ENCODE results near the gene PCDHGC5.
A peak's percentile ranks its signal among the peaks of the same experiment; 100 is the strongest.

PCDHGC5 gene

DNA sequence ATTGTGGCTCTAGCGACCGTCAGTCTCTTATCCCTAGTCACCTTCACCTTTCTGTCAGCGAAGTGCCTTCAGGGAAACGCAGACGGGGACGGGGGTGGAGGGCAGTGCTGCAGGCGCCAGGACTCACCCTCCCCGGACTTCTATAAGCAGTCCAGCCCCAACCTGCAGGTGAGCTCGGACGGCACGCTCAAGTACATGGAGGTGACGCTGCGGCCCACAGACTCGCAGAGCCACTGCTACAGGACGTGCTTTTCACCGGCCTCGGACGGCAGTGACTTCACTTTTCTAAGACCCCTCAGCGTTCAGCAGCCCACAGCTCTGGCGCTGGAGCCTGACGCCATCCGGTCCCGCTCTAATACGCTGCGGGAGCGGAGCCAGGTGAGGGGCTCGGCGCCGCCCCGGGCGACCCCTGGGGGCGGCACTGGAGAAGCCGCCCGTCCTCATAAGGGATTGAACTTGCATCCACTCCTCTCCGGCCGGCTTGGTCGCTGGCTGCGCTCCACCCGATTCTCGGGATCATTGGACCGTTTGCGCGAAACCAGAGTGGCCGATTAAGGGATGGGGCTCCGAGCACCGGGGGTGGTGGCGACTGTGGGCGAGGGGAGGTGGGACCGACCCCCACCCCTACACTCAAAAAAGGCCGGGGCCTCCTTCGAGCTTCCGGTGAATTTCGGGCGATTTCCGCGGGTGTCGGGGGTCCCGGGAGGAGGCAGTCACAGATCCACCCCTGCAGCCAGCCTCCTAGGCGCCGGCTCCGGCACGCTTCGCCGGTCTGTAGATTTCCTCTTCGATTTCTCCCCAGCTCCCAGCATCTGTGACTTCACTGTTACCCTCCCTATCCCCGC, 2.7 kb downstream of the PCDHGC5 start:
- no peak for DNase-seq

DNA sequence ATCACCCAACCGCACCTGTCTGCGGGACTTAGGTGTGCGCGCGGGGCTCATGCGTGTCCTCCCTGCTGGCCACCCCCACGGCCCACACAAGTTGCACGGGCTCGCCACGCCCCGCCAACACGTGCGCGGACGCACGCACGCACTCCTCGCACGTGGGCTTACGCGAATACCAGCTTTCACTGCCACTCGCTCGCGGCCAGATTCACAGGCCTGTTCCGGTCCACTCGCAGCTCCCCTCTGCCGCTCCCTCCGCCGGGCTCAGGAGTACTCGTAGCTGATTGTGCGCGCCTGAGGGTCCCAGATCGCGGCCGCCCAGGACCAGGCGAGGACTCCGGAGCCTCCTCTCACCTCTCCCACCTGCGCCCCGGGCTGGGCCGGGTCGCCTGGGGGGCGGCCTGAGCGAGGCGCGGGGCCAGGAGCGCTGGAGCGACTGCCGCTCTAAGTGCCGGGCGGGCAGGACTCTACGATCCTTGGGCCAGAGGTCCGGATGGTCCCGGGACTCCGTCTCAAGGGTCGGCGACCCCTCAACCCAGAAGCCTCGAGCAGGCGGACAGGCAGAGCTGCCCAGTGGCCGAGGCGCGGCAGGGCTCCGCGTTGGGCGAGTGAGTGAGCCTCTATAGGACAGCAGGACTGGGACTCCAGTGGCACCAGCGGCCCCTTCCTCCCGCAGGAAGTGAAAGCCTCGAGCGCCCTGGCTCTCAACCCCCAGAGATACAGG, 3.4 kb downstream of the PCDHGC5 start:
- DNase-seq, result no peak

DNA sequence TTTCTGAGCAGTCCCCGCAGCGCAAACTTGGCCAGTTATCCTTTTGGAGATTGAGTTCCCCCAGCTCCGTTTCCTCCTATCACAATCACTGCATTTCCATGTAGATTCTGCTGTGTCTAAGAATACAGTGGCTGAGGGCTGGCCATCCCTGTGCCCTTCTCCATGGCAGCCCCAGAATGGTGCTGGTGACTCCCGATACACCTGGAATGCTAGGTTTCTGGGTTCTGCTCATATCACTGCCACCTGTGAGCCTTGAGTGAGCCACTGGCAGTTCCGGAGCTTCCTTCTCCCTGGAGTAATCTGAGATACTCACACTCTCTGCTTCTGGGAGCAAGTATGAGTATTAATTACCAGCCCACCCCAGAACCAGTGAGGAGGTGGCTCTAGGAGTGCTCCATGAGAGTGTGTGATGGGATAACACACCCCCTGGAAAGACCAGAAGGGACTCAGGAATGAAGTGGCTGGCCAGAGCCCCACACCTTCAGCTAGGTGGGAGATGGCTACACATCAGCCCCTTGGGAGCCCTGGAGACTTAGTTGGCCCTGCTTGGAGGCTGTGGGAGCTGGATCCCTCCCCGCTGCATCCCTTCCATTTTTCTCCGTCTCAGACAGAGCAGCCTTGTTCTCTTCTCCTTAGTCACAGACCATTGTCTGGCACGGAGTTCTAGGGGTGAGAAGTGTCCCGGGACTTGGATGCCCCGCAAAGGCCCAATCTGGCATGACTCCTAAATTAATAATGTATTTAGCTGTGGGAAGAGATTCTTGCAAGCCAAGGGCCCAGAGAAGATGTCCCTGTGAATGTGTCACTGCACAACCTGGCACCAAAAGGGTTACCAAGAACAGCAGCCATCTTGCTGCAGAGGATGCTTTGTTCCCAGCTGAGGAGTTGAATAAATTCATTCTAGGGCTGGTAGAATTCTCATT, 4.9 kb downstream of the PCDHGC5 start:
- DNase-seq, result no peak

DNA sequence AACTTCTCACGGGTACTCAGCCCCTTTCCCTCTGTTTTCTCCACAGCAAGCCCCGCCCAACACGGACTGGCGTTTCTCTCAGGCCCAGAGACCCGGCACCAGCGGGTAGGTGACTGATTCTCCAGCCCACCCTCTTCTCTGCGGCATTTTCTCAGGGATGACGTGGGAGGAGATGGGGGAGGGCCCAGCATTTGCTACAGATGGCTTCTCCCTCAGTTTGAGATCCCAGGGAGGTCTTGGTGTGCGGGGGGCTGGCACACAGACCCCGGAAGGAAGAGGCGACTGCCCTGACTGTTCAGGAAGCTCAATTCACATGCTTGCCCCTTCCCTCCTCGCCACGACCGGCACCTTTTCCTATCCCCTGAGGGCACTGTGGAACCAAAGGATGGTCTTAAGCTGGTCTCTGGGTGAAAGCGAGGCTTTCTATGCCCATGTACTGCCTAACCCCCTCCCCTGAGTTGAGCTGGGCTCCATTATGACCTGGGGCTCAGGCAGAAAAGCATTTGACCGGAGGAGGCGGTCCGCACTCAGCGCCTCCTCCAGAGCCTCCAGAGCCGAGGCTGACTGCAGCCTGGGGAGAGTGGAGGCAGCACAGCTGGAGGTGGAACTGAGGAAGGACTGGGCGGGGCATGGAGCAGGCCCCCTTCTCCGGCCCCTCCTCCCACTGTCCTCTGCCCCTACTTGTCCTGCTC, 6.0 kb downstream of the PCDHGC5 start:
- DNase-seq, result no peak

DNA sequence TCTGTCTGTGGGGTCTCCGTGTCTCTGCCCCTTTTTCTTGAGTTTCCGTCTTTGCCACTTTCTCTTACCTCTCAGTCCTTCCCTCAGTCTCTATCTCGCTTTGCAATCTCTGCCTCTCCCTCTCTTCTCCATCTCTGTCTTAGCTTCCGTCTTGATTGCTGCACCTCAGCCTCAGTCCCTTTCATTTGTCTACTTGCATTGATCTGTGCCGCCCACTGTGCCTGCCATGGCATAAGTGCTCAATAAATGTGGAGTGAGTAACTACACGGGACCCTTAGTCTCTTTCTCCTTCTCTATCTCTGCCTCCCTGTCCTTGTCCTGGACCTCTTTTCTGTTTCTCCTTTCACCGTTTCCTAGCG, 6.6 kb downstream of the PCDHGC5 start:
- no peak for DNase-seq

DNA sequence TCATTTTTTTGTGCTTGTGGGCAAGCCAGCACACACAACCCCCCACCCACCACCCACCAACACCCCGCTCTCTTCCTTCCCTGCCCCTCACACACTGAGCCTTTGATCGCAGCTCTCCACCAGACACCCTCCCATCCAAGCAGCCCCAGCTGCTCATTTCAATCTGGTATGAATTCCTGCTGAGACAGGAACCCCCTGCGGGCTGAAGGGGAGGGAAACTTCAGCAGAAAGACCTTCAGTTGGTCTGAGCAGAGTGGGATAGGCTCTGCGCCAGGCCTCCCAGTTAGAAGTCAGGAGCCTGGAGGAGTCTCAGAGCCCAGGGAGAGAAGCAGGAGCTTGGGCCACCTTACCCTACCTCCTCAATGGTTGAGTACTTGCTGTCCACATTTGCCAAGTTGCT, 7.2 kb downstream of the PCDHGC5 start:
- DNase-seq, result no peak

DNA sequence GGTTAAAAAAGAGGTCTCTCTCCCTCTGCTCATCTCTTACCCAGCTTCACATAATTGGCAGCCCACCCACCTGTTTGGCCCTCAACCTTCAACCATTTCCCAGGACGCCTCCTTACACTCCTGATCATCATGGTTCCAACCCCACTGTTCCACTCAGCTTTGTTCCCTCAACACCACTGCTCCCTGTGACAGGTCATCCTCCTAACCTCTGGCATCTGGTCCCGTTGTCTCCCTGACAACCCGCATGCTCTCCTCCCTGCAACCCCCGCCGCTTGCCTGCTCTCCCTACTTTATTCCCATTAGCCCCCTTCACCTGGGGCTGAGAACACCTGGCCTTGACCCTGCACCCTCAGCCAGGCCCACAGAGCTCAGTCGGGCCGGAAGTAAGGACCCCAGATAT, 12.9 kb downstream of the PCDHGC5 start:
- DNase-seq, result no peak

DNA sequence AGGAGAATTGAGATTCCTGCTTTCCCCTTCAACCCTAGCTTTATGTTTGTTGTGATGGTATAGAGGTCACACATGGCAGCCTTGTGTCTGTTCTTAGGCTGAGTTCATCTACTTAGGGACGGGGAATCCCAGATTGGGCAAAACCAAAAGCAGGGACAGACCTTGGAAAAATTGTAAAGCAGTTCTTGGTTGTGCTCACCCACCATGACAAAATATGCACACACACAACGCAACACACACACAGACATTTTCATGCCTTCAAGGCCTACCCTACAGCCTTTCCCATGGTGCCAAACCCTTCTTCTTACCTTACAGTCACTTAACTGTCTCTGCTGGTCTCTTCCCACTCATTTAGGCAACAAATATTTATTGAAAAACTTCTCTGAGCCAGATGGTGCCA, 14.8 kb downstream of the PCDHGC5 start:
- no peak for DNase-seq

DNA sequence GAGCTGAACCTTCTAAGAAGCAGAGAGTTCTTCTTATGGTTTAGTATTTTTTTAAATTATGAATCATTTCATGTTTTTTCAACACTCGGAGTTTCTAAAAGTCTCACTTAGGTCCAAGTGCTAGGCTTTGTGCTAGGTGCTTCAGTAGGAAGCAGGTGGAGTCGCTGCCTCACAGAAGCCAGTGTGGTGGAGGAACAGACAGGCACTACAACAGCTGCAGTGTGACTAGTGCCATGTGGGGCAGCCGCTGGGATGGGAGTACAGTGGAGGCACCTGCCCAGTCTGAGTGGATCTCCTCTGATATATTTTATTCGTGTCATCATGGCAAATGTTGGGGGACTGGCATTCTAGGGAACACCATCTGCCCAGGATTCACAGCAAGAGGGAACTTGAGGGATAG, 15.3 kb downstream of the PCDHGC5 start:
- no peak for DNase-seq

DNA sequence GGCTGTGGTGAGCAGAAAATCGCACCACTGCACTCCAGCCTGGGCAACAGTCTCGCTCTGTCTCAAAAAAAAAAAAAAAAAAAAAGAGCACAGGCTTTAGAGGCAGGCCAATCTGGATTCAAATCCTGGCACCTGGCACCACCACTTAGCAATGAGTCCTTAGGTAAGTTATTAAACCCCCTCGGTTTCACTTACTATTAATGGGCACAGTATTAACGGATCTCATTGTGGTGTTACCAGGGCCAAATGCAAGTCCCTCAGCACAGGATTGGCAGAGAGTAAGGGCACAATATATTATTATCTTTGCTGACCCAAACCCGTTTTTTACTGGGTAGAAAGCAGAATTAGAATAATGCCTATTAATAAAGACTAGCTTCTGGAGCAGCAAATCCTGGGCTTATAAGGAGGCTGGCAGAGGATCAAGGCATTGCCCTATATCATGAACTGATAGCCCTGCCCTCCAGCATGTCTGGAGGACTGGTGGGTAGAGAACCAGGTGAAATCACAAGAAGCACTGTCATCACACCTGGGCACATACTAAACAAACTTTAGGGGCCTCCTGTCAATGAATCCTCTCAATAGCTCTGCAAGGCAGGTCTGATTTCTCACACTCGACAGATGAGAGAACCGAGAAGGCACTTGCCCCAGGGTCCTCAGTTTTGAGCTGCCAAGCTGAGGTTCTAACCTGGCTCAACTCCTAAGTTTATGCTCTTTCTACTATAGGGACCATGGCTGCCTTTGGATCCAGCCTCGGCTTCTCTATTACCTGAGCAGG, 17.7 kb downstream of the PCDHGC5 start:
- no peak for DNase-seq

DNA sequence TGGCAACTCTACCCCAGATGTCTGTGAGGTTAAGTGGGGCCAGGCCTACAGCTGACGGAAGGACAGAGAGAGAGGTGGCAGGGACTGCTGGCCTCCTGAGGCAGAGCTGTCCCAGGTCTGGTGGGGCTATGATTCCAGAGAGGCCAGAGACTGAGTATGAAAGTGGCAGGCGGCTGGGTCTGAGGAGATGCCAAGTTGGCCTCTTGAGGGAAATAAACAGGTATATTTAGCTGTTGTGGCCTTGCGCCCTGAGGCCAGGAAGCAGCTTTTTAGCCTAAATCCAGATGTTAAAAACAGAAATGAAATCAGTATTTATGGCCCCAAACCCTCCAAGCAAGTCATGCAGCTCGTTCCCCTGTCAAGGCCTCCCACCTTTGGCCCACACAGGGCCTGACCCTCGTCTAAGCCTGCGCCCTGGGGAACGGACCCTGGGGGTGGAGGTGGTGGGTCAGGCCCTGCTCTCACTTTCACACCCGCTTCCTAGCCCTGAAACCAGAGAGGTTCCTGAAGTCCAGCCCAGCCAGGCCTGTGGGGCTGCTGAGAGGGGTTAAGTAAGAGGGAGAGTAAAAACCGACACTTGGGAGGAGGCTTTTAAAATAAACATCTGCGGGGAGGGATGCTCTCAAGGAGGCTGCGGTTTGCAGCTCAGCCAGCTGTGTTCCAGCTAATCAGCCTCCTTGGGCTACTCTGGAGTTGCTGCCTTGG, 18.7 kb downstream of the PCDHGC5 start:
- no peak for DNase-seq

DNA sequence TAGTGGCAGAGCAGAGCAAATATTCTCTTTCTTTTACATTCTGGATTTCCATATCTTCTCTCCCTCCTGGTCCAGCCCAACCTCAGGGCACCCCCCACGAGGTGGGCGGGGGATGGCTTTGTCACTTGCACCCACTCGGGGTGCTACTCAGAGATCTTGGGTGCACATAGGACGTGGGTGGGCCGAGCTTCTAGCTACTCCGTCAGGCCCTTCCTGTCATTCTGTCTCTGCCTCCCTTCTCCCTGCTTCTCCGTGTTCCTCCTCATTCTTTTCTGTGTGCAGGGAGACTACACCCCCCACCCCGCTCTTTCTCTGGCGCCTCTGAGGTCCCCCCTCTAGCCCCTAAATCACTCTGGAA, 19.5 kb downstream of the PCDHGC5 start:
- DNase-seq, result no peak

DNA sequence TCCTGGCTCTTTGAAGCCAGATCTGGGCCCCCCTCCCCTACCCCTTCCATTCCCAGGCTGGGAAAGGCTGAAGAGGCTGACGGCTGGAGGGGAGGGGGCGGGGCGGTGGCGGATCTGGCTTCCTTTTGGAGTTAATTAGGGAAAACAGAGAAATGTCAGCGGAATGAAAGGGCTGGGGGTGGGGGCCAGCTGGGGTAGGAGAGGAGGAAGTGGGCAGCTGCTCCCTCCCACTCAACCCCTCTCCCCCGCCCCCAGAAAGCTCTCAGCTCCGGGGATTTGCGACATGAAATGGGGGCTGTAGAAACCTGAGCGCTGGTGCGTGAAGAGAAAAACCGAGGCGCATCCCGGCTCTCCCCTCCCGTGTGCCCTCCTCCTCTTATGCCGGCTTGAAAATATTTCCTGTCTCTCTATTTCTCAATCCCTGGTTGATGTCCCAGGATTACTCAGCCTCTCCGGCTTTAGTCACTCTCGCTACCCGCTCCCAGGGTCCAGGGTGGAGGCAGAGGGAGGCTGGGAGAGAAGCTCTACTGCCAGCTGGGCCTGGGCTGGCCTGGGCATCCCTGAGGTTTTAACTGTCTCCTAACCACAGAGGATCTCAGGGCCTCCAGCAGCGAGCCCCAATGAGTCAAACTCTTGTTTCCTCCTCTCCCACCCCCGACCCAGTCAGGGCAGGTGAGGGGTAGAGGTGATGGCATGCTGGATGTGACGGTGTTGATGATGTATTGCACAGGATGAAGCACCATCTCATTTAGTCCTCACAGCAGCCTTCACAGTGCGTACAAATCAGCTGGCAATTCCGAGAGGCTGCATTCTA, 20.1 kb downstream of the PCDHGC5 start:
- DNase-seq, result peak; percentile 93

DNA sequence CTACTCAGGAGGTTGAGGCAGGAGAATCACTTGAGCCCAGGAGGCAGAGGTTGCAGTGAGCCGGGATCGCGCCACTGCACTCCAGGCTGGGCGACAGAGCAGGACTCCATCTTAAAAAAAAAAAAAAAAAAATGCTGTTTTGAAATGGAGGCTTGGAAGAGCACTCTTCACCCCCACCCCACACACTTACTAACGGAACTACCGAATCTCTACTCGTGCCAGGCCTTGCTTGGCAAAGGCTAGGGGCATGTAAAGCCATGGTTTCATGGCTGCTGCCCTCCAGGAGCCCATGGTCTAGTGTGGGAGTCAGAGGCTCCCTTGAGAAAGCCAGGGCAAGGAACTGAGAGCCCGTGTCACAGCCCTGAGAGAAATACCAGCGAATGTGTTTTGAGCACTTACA, 21.3 kb downstream of the PCDHGC5 start:
- no peak for DNase-seq

DNA sequence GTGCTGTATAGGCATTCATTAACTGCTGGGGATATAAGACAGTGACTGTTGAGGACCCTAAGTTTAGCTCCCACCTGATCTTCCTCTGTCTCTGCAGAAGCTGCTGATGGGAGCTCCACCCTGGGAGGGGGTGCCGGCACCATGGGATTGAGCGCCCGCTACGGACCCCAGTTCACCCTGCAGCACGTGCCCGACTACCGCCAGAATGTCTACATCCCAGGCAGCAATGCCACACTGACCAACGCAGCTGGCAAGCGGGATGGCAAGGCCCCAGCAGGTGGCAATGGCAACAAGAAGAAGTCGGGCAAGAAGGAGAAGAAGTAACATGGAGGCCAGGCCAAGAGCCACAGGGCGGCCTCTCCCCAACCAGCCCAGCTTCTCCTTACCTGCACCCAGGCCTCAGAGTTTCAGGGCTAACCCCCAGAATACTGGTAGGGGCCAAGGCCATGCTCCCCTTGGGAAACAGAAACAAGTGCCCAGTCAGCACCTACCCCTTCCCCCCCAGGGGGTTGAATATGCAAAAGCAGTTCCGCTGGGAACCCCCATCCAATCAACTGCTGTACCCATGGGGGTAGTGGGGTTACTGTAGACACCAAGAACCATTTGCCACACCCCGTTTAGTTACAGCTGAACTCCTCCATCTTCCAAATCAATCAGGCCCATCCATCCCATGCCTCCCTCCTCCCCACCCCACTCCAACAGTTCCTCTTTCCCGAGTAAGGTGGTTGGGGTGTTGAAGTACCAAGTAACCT, 22.1 kb downstream of the PCDHGC5 start:
- DNase-seq, result no peak

DNA sequence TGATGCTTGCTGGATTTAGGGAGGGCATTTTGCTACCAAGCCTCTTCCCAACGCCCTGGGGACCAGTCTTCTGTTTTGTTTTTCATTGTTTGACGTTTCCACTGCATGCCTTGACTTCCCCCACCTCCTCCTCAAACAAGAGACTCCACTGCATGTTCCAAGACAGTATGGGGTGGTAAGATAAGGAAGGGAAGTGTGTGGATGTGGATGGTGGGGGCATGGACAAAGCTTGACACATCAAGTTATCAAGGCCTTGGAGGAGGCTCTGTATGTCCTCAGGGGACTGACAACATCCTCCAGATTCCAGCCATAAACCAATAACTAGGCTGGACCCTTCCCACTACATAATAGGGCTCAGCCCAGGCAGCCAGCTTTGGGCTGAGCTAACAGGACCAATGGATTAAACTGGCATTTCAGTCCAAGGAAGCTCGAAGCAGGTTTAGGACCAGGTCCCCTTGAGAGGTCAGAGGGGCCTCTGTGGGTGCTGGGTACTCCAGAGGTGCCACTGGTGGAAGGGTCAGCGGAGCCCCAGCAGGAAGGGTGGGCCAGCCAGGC, 23.0 kb downstream of the PCDHGC5 start:
- DNase-seq, result no peak

DNA sequence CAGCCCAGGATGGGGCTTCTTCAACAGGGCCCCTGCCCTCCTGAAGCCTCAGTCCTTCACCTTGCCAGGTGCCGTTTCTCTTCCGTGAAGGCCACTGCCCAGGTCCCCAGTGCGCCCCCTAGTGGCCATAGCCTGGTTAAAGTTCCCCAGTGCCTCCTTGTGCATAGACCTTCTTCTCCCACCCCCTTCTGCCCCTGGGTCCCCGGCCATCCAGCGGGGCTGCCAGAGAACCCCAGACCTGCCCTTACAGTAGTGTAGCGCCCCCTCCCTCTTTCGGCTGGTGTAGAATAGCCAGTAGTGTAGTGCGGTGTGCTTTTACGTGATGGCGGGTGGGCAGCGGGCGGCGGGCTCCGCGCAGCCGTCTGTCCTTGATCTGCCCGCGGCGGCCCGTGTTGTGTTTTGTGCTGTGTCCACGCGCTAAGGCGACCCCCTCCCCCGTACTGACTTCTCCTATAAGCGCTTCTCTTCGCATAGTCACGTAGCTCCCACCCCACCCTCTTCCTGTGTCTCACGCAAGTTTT, 23.6 kb downstream of the PCDHGC5 start:
- peak; percentile 29 for DNase-seq

DNA sequence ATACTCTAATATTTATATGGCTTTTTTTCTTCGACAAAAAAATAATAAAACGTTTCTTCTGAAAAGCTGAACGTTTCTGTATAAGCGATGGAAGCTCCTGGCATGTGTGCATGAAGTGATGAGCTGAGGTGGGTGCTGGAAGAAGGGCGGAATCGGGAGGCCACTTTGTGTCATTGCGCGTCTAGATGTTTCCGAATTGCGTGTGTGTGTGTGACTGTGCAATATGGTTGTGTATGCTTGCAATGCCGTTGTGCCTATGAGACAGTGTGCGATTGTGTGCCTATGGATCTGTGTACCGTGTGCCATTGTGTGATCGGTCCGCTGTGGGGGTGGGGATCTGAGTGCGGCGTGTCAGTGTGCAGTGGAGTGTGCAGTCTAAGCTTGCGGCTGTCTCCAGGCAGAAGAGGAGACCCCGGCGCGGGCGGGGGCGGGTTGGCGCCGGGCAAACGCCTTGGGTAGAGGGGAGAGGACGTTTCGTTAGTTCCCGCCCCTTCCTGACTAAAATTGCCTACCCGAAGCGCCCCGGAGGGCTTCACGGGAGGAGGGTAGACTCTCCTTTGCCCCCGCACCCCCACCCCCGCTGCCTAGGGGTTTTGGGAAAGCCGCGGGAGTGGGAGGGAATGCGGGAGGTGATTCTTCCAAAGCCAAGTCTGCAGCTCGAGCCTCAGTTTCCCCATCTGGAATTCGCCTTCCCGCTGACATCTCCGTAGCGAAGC, 24.2 kb downstream of the PCDHGC5 start:
- no peak for DNase-seq

Measured in NCI-H226 (cell line).